Dermis microvascular lymphatic vessel endothelial cell (primary cell): ENCODE measurements around the gene TMEM164. TPM values are rescaled to one million over a fixed set of nuclear protein-coding genes. Genes with fewer than 3 reads are reported as not detected.

Source experiments
- DNase-seq, 2 donors: peaks; one replicate each; pipeline versions ENCODE4 v3.0.0 to v3.0.0-alpha.2; 2010; ENCODE audit warnings: low read depth in 2 of 2
- total RNA-seq: library from RNA; depleted of rRNA; stranded (reverse); fragments of >200 nt; gene quantifications from 2 replicates; pipeline ENCODE4 v1.2.1, GENCODE V29; 2014

TMEM164 gene
- total RNA-seq, 1 donor from 2014 or later: 13.6 TPM

- no peak for DNase-seq
Observed at GRCh38 chrX:110003167-110004156, 548 bp downstream of the TMEM164 start.

DNA sequence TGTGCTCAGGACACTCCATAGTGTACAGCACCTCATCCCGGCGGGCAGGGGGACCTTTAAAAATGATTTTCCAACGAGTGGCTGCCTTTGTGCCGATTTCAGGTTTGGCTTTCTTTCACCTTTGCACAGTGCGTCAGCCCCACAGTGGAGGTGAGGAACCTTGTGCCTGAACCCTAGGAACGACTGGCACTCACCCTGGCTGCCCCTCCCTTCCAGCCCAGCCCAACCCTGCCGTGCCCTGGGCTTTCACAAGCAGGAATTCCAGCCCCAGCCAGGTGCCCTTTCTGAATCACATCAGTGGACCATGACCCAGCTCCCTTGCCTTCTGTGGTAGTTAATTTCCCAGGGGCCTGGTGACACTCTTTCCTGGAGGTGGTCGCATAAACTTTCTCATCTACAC, 1.3 kb downstream of the TMEM164 start:
- no peak for DNase-seq

GRCh38 chrX:110004731-110005369, 1.9 kb downstream of the TMEM164 start:
- DNase-seq: no peak

DNA sequence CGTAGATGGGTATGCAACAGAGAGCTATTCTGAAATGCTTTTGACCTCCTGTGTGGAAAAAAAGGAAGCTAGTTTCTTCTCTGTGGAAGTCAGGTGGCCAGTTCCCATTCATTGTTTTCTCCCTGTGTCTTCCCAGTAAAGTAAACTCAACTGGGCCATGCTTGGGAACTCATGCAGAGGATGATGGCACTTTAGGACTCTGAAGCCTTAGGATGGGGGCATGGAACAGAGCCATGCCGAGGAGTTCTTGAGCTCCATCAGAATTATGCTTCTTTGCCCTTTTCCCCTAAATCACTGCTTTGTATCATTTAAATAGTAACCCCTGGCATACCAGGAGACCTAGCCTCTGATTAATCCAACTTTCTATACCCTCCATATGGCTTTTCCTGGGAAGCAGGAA, 3.2 kb downstream of the TMEM164 start:
- no peak for DNase-seq

- peak in 1 of 2 donors; percentile 21 for DNase-seq
Observed at GRCh38 chrX:110006821-110007375, 4.0 kb downstream of the TMEM164 start.

GRCh38 chrX:110008011-110008635, 5.2 kb downstream of the TMEM164 start:
- no peak for DNase-seq

- no peak for DNase-seq
Observed at GRCh38 chrX:110012818-110013485, 10.0 kb downstream of the TMEM164 start.

DNA sequence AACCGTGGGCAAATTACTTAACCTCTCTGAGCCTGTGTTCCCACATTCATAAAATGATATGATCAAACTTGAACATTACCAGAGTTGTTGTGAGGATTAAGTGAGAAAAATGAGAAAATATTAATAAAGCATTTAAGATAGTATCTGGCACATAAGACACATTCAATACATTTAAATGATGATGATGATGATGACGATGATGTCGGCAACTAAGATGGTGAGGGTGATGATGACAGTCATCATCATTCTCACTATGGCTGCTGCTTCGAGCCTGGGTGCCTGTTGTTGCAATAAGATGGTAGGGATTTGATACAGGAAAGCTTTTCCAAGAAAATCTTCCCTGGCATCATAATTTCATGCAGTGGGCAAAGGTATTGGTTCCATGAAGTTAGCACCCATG, 11.1 kb downstream of the TMEM164 start:
- no peak for DNase-seq

DNA sequence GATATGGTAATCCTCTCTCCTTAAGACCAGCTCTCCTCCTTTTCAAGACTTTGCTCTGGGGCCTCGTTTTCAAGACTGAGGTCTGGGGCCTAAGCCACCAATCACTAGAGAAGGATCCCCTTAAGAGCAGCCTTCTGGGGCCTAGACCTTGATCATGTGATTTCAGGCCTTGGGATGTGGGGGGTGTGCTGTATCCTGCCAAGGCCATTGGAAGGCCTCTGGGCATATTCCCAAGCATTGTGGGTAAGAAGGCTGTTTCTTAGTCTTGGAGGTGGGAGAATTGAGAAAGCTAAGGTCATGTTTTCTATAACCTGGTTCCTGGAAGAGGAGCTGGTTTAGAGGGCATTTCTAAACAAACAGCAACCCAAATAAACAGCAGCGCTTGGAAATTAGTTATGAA, 12.1 kb downstream of the TMEM164 start:
- DNase-seq: no peak

- no peak for DNase-seq
Observed at GRCh38 chrX:110015915-110016314, 13.0 kb downstream of the TMEM164 start.

DNA sequence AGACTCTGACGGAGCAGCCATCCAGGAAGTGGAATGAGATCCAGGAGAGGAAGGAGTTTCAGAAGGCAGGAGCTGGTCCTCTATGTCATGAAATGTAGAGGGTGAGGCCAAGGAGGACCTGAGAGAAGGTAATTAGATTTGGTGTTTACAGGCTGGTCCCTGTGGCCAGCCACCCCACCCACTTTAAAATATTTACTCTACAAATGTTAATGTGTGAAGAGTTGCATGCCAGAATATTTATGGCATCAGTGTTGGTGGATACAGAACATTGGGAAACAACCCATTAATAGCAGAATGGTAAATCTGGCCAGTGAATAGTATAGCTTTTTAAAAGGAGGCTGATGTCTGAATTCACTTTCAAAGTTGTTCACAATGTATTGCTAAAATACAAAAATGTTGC, 17.6 kb downstream of the TMEM164 start:
- no peak for DNase-seq

DNA sequence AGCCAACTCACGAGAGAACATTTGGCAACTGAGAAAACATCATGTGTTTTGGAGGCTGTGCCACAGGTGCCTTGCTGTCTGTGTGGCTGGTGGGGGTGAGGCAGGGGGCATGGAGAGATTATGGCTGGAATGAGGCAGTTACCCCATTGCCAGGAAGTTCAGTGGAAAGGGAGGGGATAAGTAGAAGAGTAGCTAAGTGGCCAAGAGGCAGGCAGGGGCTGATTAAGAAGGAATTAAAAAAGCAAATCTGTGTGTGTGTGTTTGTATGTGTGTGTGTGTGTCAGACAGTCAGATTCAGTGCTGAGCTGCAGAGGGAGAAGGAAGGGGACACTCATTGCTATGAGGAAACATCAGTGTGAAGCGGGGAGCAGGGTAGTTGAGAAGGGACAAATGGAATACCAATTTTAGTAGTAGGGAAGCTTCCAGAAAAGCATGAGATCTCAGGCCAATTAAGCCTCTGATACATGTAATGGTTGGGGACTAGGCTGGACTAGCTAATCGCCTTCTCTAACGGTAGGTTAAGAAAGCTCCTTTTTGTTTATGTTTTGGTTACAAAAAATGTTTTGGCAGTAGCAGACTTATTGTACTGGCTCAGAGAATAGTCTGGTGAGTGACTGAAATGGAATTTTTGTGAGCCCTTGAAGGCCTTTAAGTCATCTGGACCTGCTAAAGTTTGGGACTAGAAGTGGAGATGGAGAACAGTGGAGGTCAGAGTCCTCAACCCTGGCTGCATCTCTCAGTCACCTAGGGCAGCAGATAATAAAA, 18.5 kb downstream of the TMEM164 start:
- DNase-seq: peak; percentile 6 to 62

DNA sequence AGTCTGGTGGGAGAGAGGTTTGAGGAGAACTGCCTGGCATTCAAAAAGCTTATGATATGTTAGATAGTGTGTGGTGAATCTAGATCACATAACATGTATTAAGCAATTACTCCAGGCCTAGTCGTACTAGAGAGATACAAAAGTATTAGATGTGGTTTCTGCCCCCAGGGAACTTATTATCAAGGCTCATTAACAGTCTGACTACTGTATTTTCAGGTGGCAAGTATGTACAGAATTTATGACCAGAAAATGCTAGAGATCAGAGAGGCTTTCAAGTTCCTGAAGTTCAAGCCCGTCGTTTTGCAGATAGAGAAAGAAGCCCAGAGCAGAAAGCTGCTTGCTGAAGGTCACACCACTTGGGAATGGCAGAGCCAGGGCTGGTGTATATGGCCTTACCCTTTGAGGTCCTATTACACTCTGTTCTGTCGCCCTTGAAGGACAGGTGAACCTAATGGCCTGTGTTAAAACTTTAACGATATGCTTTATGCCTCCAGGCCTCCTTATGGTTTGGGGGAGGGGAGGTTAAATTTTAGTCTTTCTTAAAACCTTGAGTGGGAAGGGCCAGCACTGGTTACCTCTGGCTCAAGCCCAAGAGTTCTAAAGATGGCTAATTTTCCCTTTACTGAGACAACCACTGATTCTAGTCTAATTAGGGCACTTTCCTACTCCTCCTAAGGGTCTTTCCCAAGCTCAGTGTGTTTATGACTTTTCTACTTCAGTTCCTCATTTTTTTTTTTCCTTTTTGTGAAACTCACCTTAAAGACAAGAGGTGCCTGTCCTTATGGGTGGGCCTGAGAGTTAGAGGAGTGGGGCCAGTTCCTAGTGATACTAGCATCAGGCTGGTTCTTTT, 19.9 kb downstream of the TMEM164 start:
- DNase-seq: no peak

DNA sequence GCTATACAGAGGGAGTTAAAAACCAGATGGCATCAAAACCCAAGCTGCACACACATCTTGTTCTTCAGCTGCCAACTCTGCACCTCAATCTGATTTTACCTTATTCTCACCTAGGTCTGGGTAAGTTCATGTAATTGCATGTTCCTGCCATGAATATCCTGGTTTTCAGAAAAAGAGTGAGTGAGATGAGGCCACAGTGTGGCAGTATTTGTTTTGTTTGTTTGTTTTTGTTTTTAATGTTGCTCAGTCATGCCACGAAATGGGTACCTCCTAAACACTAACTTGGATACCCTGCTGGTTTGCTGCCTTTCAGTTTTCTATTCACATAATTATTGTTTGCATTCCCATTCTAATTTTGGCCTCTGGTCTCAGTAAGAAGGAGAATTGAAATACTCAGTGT, 22.5 kb downstream of the TMEM164 start:
- DNase-seq: no peak

GRCh38 chrX:110026099-110026844, 23.4 kb downstream of the TMEM164 start:
- peak in 1 of 2 donors; percentile 79 for DNase-seq

DNA sequence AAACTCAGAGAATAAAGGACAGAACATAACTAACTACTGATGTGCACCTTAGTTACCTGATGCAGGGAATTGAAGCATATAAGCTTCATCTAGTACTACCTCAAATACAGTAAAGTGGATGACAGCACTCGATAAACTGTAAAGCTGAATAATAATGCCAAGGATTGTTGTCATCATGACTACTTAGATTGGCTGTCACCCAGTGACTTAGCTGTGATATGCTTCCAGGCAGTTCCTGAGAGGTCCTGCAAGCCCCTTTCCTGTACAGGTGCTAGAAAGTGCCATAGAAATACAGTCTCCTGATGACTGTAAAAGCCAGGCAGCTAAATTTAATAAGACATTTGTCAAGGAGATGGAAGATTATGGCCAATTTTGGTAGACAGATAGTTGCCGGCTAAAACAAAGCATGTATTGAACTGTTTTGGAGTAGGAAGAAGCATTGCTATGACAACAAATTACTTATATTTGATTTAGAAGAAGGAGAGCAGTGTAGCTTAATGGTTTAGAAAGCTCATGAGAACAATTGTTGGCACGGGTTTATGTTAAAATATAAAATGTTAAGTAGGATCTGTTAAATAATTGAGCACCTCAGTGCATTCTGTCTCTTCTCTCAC, 29.7 kb downstream of the TMEM164 start:
- DNase-seq: peak in 1 of 2 donors; percentile 30

DNA sequence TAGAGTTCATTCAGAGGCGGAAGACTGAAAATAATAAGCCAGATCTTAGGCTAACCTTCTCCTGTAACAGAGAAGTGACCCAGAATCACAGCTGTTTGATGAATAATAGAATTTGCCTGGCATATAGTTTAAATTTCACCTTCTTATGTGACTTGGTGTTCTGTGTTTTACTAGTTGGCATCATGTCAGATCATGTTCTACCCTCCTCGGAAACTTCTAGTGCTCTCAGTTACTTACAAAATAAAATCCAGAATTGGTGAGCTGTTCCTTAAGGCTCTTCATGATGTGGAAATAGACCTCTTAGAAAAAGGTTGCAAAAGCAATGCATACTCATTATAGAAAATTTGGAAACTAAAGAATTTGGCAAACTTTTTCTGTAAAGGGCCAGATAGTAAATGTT, 31.1 kb downstream of the TMEM164 start:
- DNase-seq: no peak
